ENCODE measurements around the gene CEP57.

DNA sequence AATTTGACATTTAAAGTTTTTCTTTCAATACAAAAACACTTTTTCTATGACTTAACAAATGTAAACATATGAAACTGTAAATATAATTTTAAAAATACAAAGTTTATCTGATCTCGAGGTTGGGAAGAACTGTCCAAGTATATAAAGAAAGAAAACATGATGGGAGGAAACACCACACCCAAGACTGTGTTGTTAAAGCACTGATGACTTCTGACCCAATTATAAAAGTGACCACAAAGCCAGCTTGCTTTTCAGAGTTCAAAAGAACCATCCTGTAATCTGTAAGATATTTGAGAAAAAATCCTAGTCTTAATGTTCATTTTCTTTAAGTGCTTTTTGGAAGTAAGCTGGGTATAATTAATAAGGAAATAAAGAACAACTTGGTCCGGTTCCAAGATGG, 15.6 kb downstream of the CEP57 start:
- TF ChIP-seq, protein P1, sequence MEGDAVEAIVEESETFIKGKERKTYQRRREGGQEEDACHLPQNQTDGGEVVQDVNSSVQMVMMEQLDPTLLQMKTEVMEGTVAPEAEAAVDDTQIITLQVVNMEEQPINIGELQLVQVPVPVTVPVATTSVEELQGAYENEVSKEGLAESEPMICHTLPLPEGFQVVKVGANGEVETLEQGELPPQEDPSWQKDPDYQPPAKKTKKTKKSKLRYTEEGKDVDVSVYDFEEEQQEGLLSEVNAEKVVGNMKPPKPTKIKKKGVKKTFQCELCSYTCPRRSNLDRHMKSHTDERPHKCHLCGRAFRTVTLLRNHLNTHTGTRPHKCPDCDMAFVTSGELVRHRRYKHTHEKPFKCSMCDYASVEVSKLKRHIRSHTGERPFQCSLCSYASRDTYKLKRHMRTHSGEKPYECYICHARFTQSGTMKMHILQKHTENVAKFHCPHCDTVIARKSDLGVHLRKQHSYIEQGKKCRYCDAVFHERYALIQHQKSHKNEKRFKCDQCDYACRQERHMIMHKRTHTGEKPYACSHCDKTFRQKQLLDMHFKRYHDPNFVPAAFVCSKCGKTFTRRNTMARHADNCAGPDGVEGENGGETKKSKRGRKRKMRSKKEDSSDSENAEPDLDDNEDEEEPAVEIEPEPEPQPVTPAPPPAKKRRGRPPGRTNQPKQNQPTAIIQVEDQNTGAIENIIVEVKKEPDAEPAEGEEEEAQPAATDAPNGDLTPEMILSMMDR (conservative IDR thresholded peaks at IDR 0.05; ENCODE audit: low read depth, low read length): no peak
- TF ChIP-seq SMC3 (IDR thresholded peaks at IDR 0.05; ENCODE audit: low read depth, low read length): no peak

All from IMR-90 (cell line).